Activated naive CD4-positive, alpha-beta T cell treated with anti-CD3 and anti-CD28 coated beads, Interleukin-2, amount 50 U/mL, for 72 hours (primary cell): Measurements from ENCODE around the gene F2R. TPM values are rescaled to one million over a fixed set of nuclear protein-coding genes. Genes with fewer than 3 reads are reported as not detected.
"Not testable (repeated sequence)": the region's sequence is repeated elsewhere in the genome, so short reads cannot be mapped to it uniquely, and the experiment has no call there.

Source experiments
- ATAC-seq, 2 donors: fragments of 150-1000 bp; cut with Tn5 transposase; 2 replicates each; pipeline ENCODE4 v1.10.0; 2021; ENCODE audit warnings: mild to moderate bottlenecking in 2 of 2, moderate library complexity in 2 of 2
- DNase-seq, 2 donors: peaks; one replicate each; pipeline ENCODE4 v3.0.0; 2021 to 2022; ENCODE audit warnings: low spot score in 2 of 2
- H3K27ac Mint-ChIP-seq, 2 donors: one replicate each; pipeline ENCODE4 v1.8.0; 2022; ENCODE audit warnings: mild to moderate bottlenecking in 2 of 2, mixed read lengths in 2 of 2
- H3K36me3 Mint-ChIP-seq, 2 donors: one replicate each; pipeline ENCODE4 v1.8.0; 2022; ENCODE audit warnings: mixed read lengths in 2 of 2
- H3K9me3 Mint-ChIP-seq, 2 donors: one replicate each; pipeline ENCODE4 v1.8.0; 2022; ENCODE audit warnings: mixed read lengths in 2 of 2
- total RNA-seq, 2 donors: library from RNA; stranded (reverse); gene quantifications; one replicate each; pipeline ENCODE4 v1.2.3, GENCODE V29; 2022

F2R gene
- total RNA-seq, result 1 to 10 TPM in 1 of 2 donors, under 1 TPM in 1; 0.89 to 5.8 TPM

- Mint-ChIP-seq H3K36me3 (peaks cover 5 to 13% of the 10 kb centered on the region in 2 donors), H3K9me3 (no peaks in the 10 kb centered on the region), H3K27ac (peak within 1 kb of the TSS; percentile 65 to 82)
- peak in 1 of 2 donors; percentile 52 for DNase-seq
- peak; percentile 77 to 81 for ATAC-seq
Measured at GRCh38 chr5:76715736-76716455, at the start of gene F2R. F2R (plus strand) TSS chr5:76716126; CDS start chr5:76716308, 182 bp downstream.

GRCh38 chr5:76667495-76667894 is 48.4 kb upstream of the F2R start:
- no peak for ATAC-seq
- Mint-ChIP-seq H3K9me3 (no peaks in the 10 kb centered on the region), H3K36me3 (peaks cover 11 to 12% of the 10 kb centered on the region in 2 donors), H3K27ac (no peak overlapping the region)
- no peak for DNase-seq

- H3K27ac Mint-ChIP-seq, result peak overlapping the region in 1 of 2 donors; percentile 1
- ATAC-seq (no peak), DNase-seq (no peak)
- no peaks in the 10 kb centered on the region for H3K9me3 Mint-ChIP-seq
- H3K36me3 Mint-ChIP-seq, result peaks cover 5 to 19% of the 10 kb centered on the region in 2 donors
Measured at GRCh38 chr5:76669245-76669644, 46.7 kb upstream of the F2R start.

DNA sequence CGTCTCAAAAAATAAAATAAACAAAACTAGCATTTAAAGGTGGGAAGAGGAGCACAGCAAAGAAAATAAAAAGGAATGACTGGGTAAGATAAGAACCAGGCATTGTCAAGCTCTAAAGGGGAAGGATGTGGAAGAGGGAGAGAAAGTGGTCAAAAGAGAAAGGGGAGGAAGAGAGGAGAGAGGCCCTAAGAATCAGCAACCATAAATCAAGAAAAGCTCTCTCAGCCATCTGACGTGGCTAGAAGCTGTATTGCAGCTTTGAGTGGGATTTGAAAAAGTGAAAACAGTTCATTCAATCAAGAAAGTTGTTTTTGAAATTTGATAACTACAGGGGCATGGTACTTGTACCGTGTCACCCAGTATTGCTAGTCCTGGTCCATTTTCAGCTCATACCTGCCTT is 45.4 kb upstream of the F2R start:
- no peak for DNase-seq
- no peaks in the 10 kb centered on the region for H3K9me3 Mint-ChIP-seq
- peaks cover 5 to 19% of the 10 kb centered on the region in 2 donors for H3K36me3 Mint-ChIP-seq
- peak overlapping the region; percentile 3 to 16 for H3K27ac Mint-ChIP-seq
- no peak for ATAC-seq

GRCh38 chr5:76672242-76672641 is 43.7 kb upstream of the F2R start:
- DNase-seq, result no peak
- Mint-ChIP-seq H3K9me3 (no peaks in the 10 kb centered on the region), H3K36me3 (peaks cover 16 to 32% of the 10 kb centered on the region in 2 donors), H3K27ac (no peak overlapping the region)
- no peak for ATAC-seq

DNA sequence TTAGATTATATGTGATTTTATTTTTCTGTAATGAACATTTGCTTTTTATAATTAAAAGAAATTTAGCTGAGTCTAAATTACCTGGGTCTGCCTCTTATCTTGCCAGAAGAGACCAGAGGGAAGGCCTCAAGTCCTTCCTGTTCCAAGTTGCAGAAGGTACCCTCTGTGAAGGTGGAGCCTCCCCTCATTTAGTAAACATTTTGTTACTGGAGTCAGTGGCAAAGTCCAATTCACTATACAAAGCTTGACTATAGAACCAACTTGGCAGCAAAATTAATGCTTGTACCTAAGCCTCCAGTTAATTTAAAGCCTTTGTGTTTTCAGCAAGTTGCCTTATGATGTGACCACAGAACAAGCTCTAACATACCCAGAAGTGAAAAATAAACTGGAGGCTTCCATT is 42.8 kb upstream of the F2R start:
- H3K36me3 Mint-ChIP-seq, result peaks cover 16 to 32% of the 10 kb centered on the region in 2 donors
- H3K9me3 Mint-ChIP-seq, result no peaks in the 10 kb centered on the region
- ATAC-seq (no peak), DNase-seq (no peak)
- H3K27ac Mint-ChIP-seq, result no peak overlapping the region

DNA sequence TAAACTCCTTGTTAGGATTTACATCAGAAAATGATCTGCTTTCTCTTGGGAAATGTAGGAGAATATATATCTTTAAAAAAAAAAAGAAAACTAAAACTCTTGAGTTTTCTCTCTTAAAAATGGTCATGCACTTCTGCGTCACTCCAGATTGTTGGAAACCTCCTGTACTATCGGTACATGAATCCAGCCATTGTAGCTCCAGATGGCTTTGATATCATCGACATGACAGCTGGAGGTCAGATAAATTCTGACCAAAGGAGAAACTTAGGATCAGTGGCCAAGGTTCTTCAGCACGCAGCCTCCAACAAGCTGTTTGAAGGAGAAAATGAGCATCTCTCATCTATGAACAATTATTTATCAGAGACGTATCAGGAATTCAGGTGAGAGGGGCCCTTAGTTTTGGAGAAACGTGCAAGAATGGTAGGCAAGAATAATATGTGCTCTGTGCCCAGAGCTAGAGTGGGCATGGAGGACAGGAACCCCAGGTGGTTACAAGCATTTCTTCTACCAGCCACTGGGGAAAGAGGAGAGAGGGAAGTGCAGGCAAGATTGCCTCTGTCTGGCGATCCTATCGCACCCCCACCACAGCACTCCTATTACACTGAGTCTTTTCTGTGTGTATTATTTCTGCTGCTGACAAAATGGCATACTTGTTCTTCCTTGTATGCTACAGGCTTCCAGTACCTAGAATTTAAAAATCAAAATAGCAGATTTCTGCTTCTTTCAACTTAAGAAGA is 41.4 kb upstream of the F2R start:
- ATAC-seq, result no peak
- Mint-ChIP-seq H3K27ac (no peak overlapping the region), H3K9me3 (no peaks in the 10 kb centered on the region), H3K36me3 (peaks cover 11 to 40% of the 10 kb centered on the region in 2 donors)
- no peak for DNase-seq

DNA sequence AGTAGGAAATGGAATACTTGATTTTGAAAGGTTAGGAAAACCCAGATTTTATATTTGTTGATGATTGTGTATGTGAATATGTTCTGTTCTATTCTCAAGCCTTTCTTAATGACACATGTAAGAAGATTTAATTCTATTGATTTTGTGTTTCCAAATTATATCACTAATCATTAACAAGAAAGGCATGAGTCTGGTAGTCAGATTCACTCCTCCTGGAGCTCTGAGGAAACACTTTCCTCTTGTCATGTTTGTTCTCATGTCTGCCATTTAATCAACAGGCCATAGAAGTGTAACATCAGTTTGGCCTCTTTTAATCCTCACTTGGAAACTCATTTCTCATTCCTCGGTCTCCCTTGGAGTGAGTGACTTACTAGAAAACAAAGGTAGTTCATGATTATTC is 40.6 kb upstream of the F2R start:
- Mint-ChIP-seq H3K9me3 (no peaks in the 10 kb centered on the region), H3K36me3 (peaks cover 11 to 41% of the 10 kb centered on the region in 2 donors), H3K27ac (no peak overlapping the region)
- DNase-seq (no peak), ATAC-seq (no peak)

DNA sequence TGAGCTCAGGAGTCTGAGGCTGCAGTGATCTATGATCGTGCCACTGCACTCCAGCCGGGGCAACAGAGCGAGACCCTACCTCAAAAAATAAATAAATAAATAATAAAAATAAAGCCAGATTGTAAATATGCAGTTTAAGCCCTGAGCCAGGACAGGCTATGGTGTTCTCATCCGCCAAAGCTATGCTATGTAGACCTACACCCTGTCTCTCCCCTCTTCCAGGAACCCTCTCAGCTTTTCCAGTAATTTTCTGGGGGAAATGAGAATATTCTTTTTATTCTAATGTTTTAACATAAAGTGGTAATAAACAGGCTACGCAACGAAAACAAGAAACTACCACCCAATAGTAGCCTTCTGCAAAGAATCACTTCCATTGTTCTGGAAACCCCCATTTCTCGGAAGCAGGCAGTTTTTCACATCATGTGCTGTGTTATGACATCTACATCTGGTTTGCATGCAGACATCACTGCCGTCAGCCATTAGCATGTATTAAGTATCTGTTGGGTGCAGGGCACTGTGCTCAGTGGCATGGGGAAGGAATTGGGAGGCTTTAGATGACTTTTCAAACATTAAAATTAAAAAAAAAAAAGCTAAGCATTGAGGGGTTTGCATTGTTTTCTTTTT is 38.0 kb upstream of the F2R start:
- peaks cover 11 to 44% of the 10 kb centered on the region in 2 donors for H3K36me3 Mint-ChIP-seq
- no peak for DNase-seq
- no peak for ATAC-seq
- no peak overlapping the region for H3K27ac Mint-ChIP-seq
- H3K9me3 Mint-ChIP-seq, result no peaks in the 10 kb centered on the region

DNA sequence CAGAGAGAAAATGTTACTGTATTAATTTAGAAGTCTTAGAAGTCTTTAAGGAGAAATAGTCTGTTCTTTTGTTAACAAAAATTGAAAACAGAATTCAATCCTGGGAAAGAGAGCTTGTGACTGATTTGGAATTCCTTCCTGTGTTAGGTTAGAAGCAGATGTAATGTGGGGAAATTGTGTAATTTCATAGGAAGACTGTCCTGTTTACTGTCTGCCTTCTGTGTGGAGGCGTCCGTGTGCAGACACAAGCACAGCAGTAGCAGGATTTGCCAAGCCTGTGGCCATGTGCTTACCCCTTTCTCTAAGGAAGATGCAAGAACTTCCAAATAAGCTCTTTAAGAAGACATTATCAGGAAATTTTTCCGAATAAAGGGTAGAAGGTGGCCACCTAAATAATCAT is 36.7 kb upstream of the F2R start:
- no peaks in the 10 kb centered on the region for H3K9me3 Mint-ChIP-seq
- no peak overlapping the region for H3K27ac Mint-ChIP-seq
- peaks cover 11 to 47% of the 10 kb centered on the region in 2 donors for H3K36me3 Mint-ChIP-seq
- DNase-seq (no peak), ATAC-seq (no peak)

DNA sequence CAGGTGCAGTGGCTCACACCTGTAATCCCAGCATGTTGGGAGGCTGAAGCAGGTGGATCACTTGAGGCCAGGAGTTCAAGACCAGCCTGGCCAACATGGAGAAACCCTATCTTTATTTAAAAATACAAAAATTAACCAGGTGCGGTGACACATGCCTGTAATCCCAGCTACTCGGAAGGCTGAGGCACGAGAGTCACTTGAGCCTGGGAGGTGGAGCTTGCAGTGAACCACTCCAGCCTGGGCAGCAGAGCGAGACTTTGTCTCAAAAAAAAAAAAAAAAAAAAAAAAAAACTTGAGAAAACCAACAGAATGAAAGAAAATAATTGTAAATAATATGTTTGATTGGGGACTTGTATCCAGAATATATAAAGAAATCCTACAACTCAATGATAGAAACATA is 35.1 kb upstream of the F2R start:
- not testable (repeated sequence) for H3K9me3 Mint-ChIP-seq, ATAC-seq, H3K27ac Mint-ChIP-seq, DNase-seq
- peaks cover 11 to 56% of the 10 kb centered on the region in 2 donors for H3K36me3 Mint-ChIP-seq

DNA sequence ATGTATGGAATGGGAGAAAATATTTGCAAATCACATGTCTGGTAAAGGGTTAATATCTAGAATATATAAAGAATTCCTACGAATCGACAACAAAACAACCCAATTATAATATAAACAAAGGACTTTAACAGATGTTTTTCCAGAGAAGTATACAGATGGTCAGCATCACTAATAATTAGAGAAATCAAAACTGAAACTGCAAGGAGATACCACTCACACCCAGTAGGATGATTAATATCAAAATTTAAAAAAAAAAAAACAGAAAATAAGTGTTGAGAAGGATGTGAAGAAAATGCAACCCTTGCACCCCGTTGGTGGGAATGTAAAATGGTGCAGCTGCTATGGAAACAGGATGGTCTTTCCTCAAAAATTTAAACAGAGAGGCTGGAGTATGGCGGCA is 34.6 kb upstream of the F2R start:
- Mint-ChIP-seq H3K36me3 (peaks cover 8 to 52% of the 10 kb centered on the region in 2 donors), H3K27ac (no peak overlapping the region), H3K9me3 (no peaks in the 10 kb centered on the region)
- DNase-seq, result no peak
- ATAC-seq, result no peak

GRCh38 chr5:76682387-76682786 is 33.5 kb upstream of the F2R start:
- Mint-ChIP-seq H3K27ac (no peak overlapping the region), H3K36me3 (peaks cover 4 to 43% of the 10 kb centered on the region in 2 donors), H3K9me3 (no peaks in the 10 kb centered on the region)
- ATAC-seq (no peak), DNase-seq (no peak)

GRCh38 chr5:76683816-76684731 is 31.9 kb upstream of the F2R start:
- ATAC-seq (no peak), DNase-seq (no peak)
- H3K27ac Mint-ChIP-seq, result no peak overlapping the region
- H3K36me3 Mint-ChIP-seq, result peaks cover 4 to 39% of the 10 kb centered on the region in 2 donors
- no peaks in the 10 kb centered on the region for H3K9me3 Mint-ChIP-seq

- DNase-seq (no peak), ATAC-seq (no peak)
- Mint-ChIP-seq H3K9me3 (no peaks in the 10 kb centered on the region), H3K36me3 (peaks cover 4 to 36% of the 10 kb centered on the region in 2 donors), H3K27ac (no peak overlapping the region)
Measured at GRCh38 chr5:76684756-76685519, 31.0 kb upstream of the F2R start.

GRCh38 chr5:76685704-76686103 is 30.2 kb upstream of the F2R start:
- peak in 1 of 2 donors; percentile 28 for ATAC-seq
- H3K27ac Mint-ChIP-seq, result no peak overlapping the region
- no peaks in the 10 kb centered on the region for H3K9me3 Mint-ChIP-seq
- H3K36me3 Mint-ChIP-seq, result peaks cover 4 to 33% of the 10 kb centered on the region in 2 donors
- no peak for DNase-seq
